Nucleus accumbens (tissue), 56 donors: ENCODE data around the gene MAPT.

ENCODE experiments used
- DNase-seq, 56 donors: peaks; one replicate each; lab custom pipeline; 2025; lab: John Stamatoyannopoulos, UW

The MAPT gene

GRCh38 chr17:46064460-46064859 lies 170.1 kb downstream of the MAPT start:
- no peak for DNase-seq

GRCh38 chr17:46071796-46072195 lies 177.4 kb downstream of the MAPT start:
- no peak for DNase-seq

- DNase-seq = no peak
Observed at GRCh38 chr17:46072998-46073397, 178.6 kb downstream of the MAPT start.

GRCh38 chr17:46074540-46074939 lies 180.2 kb downstream of the MAPT start:
- no peak for DNase-seq
